ENCODE results near the gene SAMD3. TPM values are rescaled to one million over a fixed set of nuclear protein-coding genes. Genes with fewer than 3 reads are reported as not detected.

SAMD3 gene
- total RNA-seq, 2 experiments from 2014 or later, result not detected

- CTCF ChIA-PET (ENCODE audit: unreplicated experiment), result no interaction called here
- no peak for DNase-seq (ENCODE audit: low spot score)
- BruUV-seq (replicated peaks), result no TSS peak
Measured at GRCh38 chr6:130245267-130245666, 22.5 kb upstream of the SAMD3 start.

GRCh38 chr6:130244728-130245127 is 22.0 kb upstream of the SAMD3 start:
- intact Hi-C loops (cut with micrococcal nuclease; ENCODE audit: unreplicated experiment), result no loop called here
- Histone ChIP-seq H3K9me2 (ENCODE audit: insufficient read depth, low read length) (no peaks in the 10 kb centered on the region), H3K4me1 (ENCODE audit: insufficient read depth, low read length, poor library complexity, severe bottlenecking) (no peaks in the 10 kb centered on the region), H3K79me2 (ENCODE audit: insufficient read depth, low read depth, low read length) (no peaks in the 10 kb centered on the region), H3K4me3 (ENCODE audit: low read depth, low read length, poor library complexity, severe bottlenecking) (no peak overlapping the region), H3K4me2 (ENCODE audit: low read length) (no peak overlapping the region), H2AFZ (ENCODE audit: low read length) (no peak overlapping the region), H4K20me1 (ENCODE audit: insufficient read depth, low read length) (no peaks in the 10 kb centered on the region), H3K36me3 (ENCODE audit: insufficient read depth, low read length) (no peaks in the 10 kb centered on the region), H3K27ac (ENCODE audit: low read depth, low read length, poor library complexity, severe bottlenecking) (no peak overlapping the region), H3K9me3 (ENCODE audit: low read length) (no peaks in the 10 kb centered on the region)
- ChIA-PET CTCF (ENCODE audit: unreplicated experiment) (no interaction called here), POLR2A (no interaction called here)
- no TSS peak for BruUV-seq (replicated peaks)
- no peak for TF ChIP-seq CTCF (conservative IDR thresholded peaks at IDR 0.05; ENCODE audit: low read length)
- no peak for TF ChIP-seq EZH2phosphoT487 (IDR thresholded peaks at IDR 0.05; ENCODE audit: borderline replicate concordance, low read depth, low read length)
- DNase-seq (ENCODE audit: low spot score), result no peak

More at GRCh38 chr6:130245267-130245666, 22.5 kb upstream of the SAMD3 start:
- no peaks in the 10 kb centered on the region for H3K4me1 ChIP-seq (ENCODE audit: insufficient read depth, low read length, poor library complexity, severe bottlenecking)
- no peak overlapping the region for H3K4me3 ChIP-seq (ENCODE audit: low read depth, low read length, poor library complexity, severe bottlenecking)
- no peaks in the 10 kb centered on the region for H3K9me3 ChIP-seq (ENCODE audit: low read length)
- no peaks in the 10 kb centered on the region for H3K36me3 ChIP-seq (ENCODE audit: insufficient read depth, low read length)
- TF ChIP-seq CTCF (conservative IDR thresholded peaks at IDR 0.05; ENCODE audit: low read length) (no peak), EZH2phosphoT487 (IDR thresholded peaks at IDR 0.05; ENCODE audit: borderline replicate concordance, low read depth, low read length) (no peak)
- no peaks in the 10 kb centered on the region for H3K79me2 ChIP-seq (ENCODE audit: insufficient read depth, low read depth, low read length)
- intact Hi-C loops (cut with micrococcal nuclease; ENCODE audit: unreplicated experiment), result no loop called here
- no peak overlapping the region for H2AFZ ChIP-seq (ENCODE audit: low read length)
- H3K4me2 ChIP-seq (ENCODE audit: low read length), result no peak overlapping the region
- no peak overlapping the region for H3K27ac ChIP-seq (ENCODE audit: low read depth, low read length, poor library complexity, severe bottlenecking)
- no peaks in the 10 kb centered on the region for H3K9me2 ChIP-seq (ENCODE audit: insufficient read depth, low read length)
- POLR2A ChIA-PET, result no interaction called here
- H4K20me1 ChIP-seq (ENCODE audit: insufficient read depth, low read length), result no peaks in the 10 kb centered on the region

- ChIA-PET POLR2A (no interaction called here), CTCF (ENCODE audit: unreplicated experiment) (no interaction called here)
- no peaks in the 10 kb centered on the region for H3K4me1 ChIP-seq (ENCODE audit: insufficient read depth, low read length, poor library complexity, severe bottlenecking)
- no peak overlapping the region for H3K27ac ChIP-seq (ENCODE audit: low read depth, low read length, poor library complexity, severe bottlenecking)
- BruUV-seq (replicated peaks), result no TSS peak
- H2AFZ ChIP-seq (ENCODE audit: low read length), result no peak overlapping the region
- no peaks in the 10 kb centered on the region for H3K36me3 ChIP-seq (ENCODE audit: insufficient read depth, low read length)
- H3K9me3 ChIP-seq (ENCODE audit: low read length), result no peaks in the 10 kb centered on the region
- no peaks in the 10 kb centered on the region for H4K20me1 ChIP-seq (ENCODE audit: insufficient read depth, low read length)
- H3K9me2 ChIP-seq (ENCODE audit: insufficient read depth, low read length), result no peaks in the 10 kb centered on the region
- intact Hi-C loops (cut with micrococcal nuclease; ENCODE audit: unreplicated experiment), result no loop called here
- no peak overlapping the region for H3K4me3 ChIP-seq (ENCODE audit: low read depth, low read length, poor library complexity, severe bottlenecking)
- no peak for DNase-seq (ENCODE audit: low spot score)
- H3K4me2 ChIP-seq (ENCODE audit: low read length), result no peak overlapping the region
- TF ChIP-seq CTCF (conservative IDR thresholded peaks at IDR 0.05; ENCODE audit: low read length) (no peak), EZH2phosphoT487 (IDR thresholded peaks at IDR 0.05; ENCODE audit: borderline replicate concordance, low read depth, low read length) (no peak)
- no peaks in the 10 kb centered on the region for H3K79me2 ChIP-seq (ENCODE audit: insufficient read depth, low read depth, low read length)
Measured at GRCh38 chr6:130240232-130240631, 17.5 kb upstream of the SAMD3 start.

All from OCI-LY7 (cell line).